IPS-18a (cell line): Measurements from ENCODE around the gene LPAR3.
A peak's percentile ranks its signal among the peaks of the same experiment; 100 is the strongest.

ENCODE experiments used
- H3K27ac ChIP-seq: one replicate; pipeline ENCODE4 v1.5.1; 2013; ENCODE audit warnings: low read length
- H3K27me3 ChIP-seq: one replicate; pipeline ENCODE4 v1.6.1; 2013; ENCODE audit warnings: mild to moderate bottlenecking, low read length; ENCODE audit not compliant: control insufficient read depth, insufficient read depth
- H3K36me3 ChIP-seq: one replicate; pipeline ENCODE4 v1.6.1; 2013; ENCODE audit warnings: low read depth, low read length; ENCODE audit not compliant: control insufficient read depth
- H3K4me1 ChIP-seq: one replicate; pipeline ENCODE4 v1.6.1; 2013; ENCODE audit warnings: low read depth, low read length; ENCODE audit not compliant: control insufficient read depth
- H3K4me3 ChIP-seq: one replicate; pipeline ENCODE4 v1.5.1; 2013; ENCODE audit warnings: low read length
- H3K9ac ChIP-seq: one replicate; pipeline ENCODE4 v1.6.1; 2013; ENCODE audit warnings: mild to moderate bottlenecking, low read length, moderate library complexity
- H3K9me3 ChIP-seq: one replicate; pipeline ENCODE4 v1.6.1; 2013; ENCODE audit warnings: low read depth, low read length; ENCODE audit not compliant: control insufficient read depth

The LPAR3 gene

GRCh38 chr1:84768634-84769033, 124.4 kb downstream of the LPAR3 start:
- Histone ChIP-seq H3K27me3 (peaks cover 8% of the 10 kb centered on the region), H3K9ac (no peak overlapping the region), H3K36me3 (no peaks in the 10 kb centered on the region), H3K9me3 (no peaks in the 10 kb centered on the region), H3K4me3 (no peak overlapping the region), H3K4me1 (peaks cover 12% of the 10 kb centered on the region), H3K27ac (no peak overlapping the region)

- H3K9ac ChIP-seq, result no peak overlapping the region
These were observed 128.9 kb downstream of the LPAR3 start for GRCh38 chr1:84763912-84764680.

DNA sequence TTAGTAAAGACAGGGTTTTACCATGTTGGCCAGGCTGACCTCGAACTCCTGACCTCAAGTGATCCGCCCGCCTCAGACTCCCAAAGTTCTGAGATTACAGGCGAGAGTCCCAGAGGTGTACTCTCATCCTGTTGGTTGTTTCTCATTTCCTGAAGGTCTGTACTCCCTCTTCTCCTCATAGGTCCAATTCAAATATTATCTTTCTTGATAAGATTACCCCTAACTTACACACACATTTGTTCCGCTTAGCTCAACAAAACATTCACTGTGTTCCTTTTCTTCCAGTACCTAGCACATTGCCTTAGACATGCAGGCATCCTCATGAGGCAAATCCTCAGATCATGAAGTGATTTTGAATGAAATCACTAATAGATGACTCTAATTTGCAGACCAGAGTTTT, 130.3 kb downstream of the LPAR3 start:
- peaks cover 16% of the 10 kb centered on the region for H3K4me1 ChIP-seq
- no peak overlapping the region for H3K4me3 ChIP-seq

More at GRCh38 chr1:84763912-84764680, 128.9 kb downstream of the LPAR3 start:
- peaks cover 8% of the 10 kb centered on the region for H3K27me3 ChIP-seq
- no peaks in the 10 kb centered on the region for H3K9me3 ChIP-seq
- H3K4me3 ChIP-seq, result peak overlapping the region; percentile 27
- H3K27ac ChIP-seq, result no peak overlapping the region
- H3K36me3 ChIP-seq, result no peaks in the 10 kb centered on the region
- H3K4me1 ChIP-seq, result peaks cover 15% of the 10 kb centered on the region

More for the DNA sequence above, 130.3 kb downstream of the LPAR3 start:
- Histone ChIP-seq H3K9ac (no peak overlapping the region), H3K27me3 (peaks cover 8% of the 10 kb centered on the region), H3K36me3 (no peaks in the 10 kb centered on the region), H3K9me3 (no peaks in the 10 kb centered on the region), H3K27ac (no peak overlapping the region)
